ENCODE measurements around the gene ZNF394.

- TF ChIP-seq CTCF (optimal IDR thresholded peaks at IDR 0.05 in 1 of 3, IDR thresholded peaks at IDR 0.05 in 1 of 3, conservative IDR thresholded peaks at IDR 0.05 in 1 of 3; ENCODE audit: extremely low read depth in 1 of 3, insufficient read depth in 2 of 3, low read length in 3 of 3) (no peak), EZH2 (IDR thresholded peaks at IDR 0.05; ENCODE audit: low read length) (no peak)
Measured at GRCh38 chr7:99497766-99498545, 2.1 kb downstream of the ZNF394 start.
